ENCODE results near the gene LSAMP.

Gene LSAMP

DNA sequence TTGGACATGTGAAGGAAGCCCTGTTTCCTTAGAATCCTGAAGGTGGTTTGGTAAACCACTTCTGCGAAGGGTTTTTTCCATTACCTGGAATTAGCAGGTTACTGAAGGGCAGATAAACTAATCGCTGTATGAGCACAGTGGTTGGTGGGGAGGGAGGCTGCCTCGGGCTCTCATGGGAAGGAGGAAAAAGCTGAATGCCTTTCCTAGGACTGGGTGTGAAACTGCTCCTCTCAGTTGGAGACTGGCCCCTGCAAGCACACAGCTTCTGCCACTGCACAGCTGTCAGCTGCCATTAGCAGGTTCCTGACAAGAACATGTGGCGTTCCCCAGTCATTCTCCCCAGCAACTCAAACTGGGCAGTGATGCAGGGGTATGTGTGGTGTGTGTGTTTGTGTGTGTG lies 445.7 kb downstream of the LSAMP start:
- DNase-seq = no peak

DNA sequence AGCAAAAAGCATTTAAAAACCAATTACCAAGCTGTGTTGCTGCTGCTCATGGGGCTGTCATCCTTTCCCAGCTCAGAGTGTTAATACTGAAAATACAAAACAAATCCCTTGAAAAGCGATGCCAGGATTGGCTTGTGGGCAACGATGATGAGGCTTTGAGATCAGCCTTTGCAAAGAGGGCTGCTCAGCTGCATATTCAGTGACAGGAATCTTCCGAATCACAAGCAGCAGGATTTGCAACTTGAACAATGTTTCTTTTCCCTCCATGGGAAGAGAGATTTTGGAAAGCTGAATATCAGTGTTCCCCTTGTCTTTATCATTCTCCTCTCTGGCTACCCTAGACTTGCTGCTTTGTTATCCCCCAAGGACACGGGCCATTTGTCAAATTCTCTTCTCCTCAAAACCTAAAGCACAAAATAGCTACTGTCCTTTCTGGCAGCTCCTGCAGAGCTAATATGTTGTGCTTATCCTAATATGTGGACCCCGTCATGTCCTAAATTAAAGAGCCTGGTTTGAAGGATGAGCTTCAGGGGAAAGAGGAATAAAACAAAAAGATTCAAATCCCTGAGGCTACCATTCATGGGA lies 446.2 kb downstream of the LSAMP start:
- DNase-seq = no peak

DNA sequence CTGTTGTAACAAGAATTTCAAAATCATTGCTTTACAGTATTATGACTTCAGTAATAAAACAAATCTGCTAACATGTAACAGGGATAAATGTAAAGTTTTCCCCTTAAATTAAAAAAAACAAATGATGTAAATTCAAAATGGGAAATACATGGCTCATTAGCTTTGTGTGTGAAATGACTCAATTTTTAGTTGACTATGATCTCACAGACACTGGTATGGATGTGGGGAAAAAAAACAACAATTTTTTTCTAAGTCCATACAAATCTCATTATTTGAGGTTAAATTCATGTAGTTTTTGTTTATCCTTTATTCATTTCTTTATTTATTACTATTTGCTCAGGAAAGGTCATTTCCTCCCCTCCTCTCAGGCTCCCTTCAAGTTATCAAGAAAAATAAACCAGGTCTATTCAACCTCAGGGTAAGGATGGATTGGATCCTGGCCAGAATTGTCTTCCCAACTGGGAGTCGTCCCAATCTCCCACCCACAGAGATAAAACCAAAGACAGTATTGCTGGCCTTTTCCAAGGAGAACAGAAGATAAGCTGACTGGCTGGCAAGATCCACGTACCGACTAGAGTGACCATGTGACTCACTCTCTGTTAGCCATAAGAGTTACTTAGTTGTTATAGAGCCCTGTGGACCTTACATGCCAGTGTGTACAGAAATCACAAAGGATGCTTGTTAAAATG lies 448.7 kb downstream of the LSAMP start:
- no peak for DNase-seq

GRCh38 chr3:115990669-115991068 lies 454.6 kb downstream of the LSAMP start:
- no peak for DNase-seq

GRCh38 chr3:115989684-115990421 lies 455.4 kb downstream of the LSAMP start:
- DNase-seq = no peak

DNA sequence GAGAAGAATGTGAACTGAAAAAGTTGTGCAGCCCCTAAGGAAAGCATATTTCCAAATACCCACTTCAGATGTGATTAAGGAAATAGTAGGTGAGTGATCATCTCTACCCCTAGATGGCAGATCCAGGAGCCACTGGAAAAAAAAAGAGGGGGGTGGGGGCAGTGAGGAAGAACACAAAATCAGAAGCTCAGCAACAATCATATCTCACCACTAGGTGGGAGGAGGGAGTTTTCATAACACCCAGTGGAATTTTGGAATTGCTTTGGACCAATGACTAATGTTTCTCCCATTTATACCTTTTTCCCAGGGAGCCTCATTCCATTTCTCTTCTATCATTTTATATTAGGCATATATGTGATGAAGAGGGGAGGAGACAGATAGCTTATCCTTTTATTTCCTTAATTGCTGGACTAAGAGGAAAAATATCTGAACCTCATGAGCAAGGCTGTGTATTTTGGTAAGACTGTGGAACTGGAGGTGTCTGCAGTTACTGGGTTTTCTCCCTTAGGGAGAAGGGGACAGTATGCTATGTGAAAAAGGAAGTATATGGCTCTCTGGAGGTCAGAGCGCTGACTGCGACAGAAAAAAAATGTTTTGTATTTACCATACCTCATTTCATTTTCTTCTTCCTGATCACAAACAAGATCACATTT lies 458.6 kb downstream of the LSAMP start:
- DNase-seq = peak; percentile 19 to 52

GRCh38 chr3:115982629-115983028 lies 462.7 kb downstream of the LSAMP start:
- DNase-seq = no peak

- DNase-seq = no peak
Observed at GRCh38 chr3:115982108-115982507, 463.2 kb downstream of the LSAMP start.

GRCh38 chr3:115980709-115981108 lies 464.6 kb downstream of the LSAMP start:
- no peak for DNase-seq

DNA sequence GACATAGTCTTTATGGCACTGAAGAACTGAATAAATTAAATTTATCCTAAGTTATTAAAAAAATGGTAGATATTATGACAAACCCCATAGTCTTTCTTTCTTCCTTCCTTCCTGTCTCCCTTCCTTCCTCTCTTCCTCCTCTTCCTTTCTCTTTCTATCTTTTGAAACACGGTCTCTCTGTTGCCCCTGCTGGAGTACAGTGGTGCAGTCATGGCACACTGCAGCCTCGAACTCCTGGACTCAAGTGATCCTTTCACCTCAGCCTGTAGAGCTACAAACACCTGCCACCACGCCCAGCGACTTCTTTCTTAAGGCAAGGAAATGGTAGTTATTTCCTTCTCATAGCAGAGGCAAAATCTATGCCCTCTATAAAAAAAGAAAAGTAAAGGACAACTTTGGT lies 467.4 kb downstream of the LSAMP start:
- DNase-seq = no peak

GRCh38 chr3:115975796-115976195 lies 469.5 kb downstream of the LSAMP start:
- no peak for DNase-seq

- no peak for DNase-seq
Observed at GRCh38 chr3:115975353-115975752, 469.9 kb downstream of the LSAMP start.

DNA sequence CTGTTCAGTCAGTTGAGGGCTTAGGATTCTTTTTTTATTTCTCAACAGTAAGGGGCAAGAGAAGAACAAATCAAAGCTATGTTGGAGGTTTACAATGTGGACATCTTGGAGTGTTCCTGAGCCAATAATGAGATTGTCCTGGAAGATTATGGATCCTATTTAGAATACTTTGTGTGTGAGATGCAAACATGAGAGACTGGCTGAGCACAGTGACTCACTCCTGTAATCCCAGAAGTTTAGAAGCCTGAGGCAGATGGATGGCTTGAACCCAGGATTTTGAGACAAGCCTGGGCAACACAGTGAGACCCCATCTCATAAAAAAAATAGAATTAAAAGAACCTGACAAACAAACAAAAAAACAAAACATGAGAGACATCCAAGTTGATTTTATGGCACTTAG lies 470.3 kb downstream of the LSAMP start:
- no peak for DNase-seq

DNA sequence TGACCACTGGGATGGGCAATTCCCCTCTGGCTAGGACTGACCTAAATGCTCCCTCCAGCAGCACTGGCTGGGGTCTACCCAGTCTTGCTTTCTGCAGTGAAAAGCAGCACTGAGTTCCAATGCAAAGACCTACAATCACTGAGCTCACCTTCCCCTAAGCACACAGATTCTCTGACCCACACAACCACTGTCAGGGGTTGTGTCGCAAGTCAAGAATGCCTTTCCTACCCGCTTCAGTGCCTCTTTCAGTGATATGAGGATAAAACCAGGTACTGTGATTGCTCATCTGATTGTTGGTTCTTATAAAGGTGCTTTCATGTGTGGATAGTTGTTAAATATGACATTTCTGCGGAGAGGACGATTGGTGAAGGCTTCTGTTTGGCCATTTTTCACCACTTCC lies 476.4 kb downstream of the LSAMP start:
- DNase-seq = no peak

DNA sequence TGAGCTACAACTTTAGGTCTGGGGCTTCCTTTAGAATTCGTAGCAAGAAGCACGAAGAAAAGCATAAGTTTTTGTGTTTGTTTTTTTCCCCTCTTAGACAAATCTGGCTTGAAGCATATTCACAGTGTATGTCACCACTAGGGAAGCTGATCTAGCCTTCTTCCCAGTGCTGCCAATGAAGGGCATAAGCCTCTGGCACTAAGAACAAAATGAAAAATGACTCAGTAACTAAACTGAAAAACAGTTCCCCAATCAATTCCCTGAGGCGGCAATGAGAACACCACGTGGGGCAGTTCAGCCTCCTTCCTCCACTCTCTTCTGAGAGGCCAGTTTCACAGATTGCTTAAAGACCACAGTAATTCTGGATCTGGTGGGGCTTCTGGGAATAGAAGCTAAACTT lies 483.9 kb downstream of the LSAMP start:
- DNase-seq = no peak

DNA sequence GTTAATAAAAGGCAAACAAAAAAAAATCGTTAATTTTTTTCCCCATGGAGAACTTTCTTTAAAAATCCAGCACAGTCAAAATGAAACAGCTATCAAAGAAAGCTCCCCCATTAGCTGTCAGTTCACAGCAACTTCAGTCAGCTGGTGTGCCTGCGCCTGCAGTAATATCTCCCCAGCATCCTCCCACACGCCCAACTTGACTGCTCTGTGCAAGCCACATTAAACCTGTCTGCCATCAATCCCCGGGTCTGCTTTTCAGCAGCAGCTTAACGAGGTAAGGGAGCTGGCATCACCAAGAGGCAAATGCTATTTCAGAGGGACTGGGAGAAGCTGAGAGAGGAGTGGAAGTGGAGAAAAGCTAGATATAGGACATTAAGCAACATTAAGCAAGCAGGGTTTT lies 484.5 kb downstream of the LSAMP start:
- DNase-seq = no peak

- DNase-seq = no peak
Observed at GRCh38 chr3:115958526-115958925, 486.8 kb downstream of the LSAMP start.

- DNase-seq = no peak
Observed at GRCh38 chr3:115947325-115947724, 498.0 kb downstream of the LSAMP start.

- DNase-seq = no peak
Observed at GRCh38 chr3:115943579-115943978, 501.7 kb downstream of the LSAMP start.

GRCh38 chr3:115937054-115937453 lies 508.2 kb downstream of the LSAMP start:
- no peak for DNase-seq

DNA sequence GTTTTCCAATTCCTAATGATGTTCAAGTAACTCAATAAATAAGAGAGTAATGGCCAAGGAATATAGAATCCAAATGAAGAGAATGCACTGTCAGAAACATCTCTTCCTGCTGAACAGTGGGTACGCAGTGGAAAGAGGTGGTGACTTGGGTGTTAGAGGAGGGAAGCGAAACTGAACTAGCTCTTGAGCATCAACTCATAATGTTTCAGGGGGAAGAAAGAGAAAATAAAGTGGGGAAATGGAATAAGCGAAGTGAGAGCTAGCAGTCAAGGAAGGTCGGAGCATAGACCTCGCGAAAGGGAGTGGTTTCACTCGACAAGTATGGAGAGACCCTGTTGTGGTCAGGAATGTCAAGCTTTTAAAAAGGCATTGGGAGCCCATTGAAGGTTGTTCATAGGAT lies 512.5 kb downstream of the LSAMP start:
- DNase-seq = no peak

GRCh38 chr3:115931581-115931980 lies 513.7 kb downstream of the LSAMP start:
- no peak for DNase-seq

GRCh38 chr3:115930922-115931321 lies 514.4 kb downstream of the LSAMP start:
- no peak for DNase-seq

DNA sequence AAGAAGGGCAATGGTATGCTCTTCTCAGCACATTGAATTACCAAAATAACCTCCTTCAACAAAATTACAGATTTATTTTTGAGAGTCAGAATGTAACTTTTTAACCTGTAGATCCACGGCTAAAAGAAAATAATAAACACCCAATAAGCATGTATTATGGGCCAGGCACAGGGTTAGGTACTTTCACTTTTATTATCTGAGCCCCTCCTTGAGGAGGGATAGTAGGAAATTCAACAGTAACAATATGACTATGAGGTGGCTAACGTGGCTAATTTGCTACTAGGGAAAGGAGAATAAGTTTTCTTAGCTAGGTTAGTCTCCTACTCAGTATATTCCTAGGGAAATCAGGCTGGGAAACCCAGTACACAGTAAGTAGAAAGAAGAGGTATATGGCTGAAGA lies 515.1 kb downstream of the LSAMP start:
- no peak for DNase-seq

All from NCI-H526 (cell line).